OCI-LY7 (cell line): ENCODE measurements around the gene ADGRD1. TPM values are rescaled to one million over a fixed set of nuclear protein-coding genes. Genes with fewer than 3 reads are reported as not detected.

Source experiments
- BruUV-seq: library from RNA; stranded (reverse); fragments of 400-500 nt; replicated peaks from 2 replicates; lab custom pipeline; 2021; lab: Mats Ljungman, UMichigan
- CTCF ChIA-PET: fragments of 300-600 bp; sonication (Branson Sonifier 250); formaldehyde crosslinking; loops from one replicate; lab custom pipeline; 2022; ENCODE audit warnings: antibody characterized with exemption; ENCODE audit not compliant: unreplicated experiment; lab: Charles Lee
- POLR2A ChIA-PET: fragments of 300-600 bp; sonication (Branson Sonifier 250); formaldehyde crosslinking; loops from one replicate; lab custom pipeline; 2022; ENCODE audit warnings: antibody characterized with exemption; lab: Charles Lee
- DNase-seq: peaks from one replicate; pipeline ENCODE4 v3.0.0-alpha.2; 2015; ENCODE audit warnings: low spot score
- H2AFZ ChIP-seq: fragments of 200-600 bp; sonication (generic), shearing (Covaris generic); 2 replicates; pipeline ENCODE4 v1.6.1; 2014; ENCODE audit warnings: mild to moderate bottlenecking, antibody characterized with exemption, low read length, moderate library complexity
- H3K27ac ChIP-seq: fragments of 200-600 bp; sonication (generic); 2 replicates; pipeline ENCODE4 v1.5.1; 2014; ENCODE audit warnings: mixed run types, low read depth, mild to moderate bottlenecking, moderate library complexity, low read length, inconsistent platforms; ENCODE audit not compliant: poor library complexity, severe bottlenecking
- H3K36me3 ChIP-seq: fragments of 200-600 bp; sonication (generic); 2 replicates; pipeline ENCODE4 v1.6.1; 2014; ENCODE audit warnings: mild to moderate bottlenecking, antibody characterized with exemption, low read length, moderate library complexity, mixed read lengths; ENCODE audit not compliant: insufficient read depth
- H3K4me1 ChIP-seq: fragments of 200-600 bp; sonication (generic); 2 replicates; pipeline ENCODE4 v1.5.1; 2014; ENCODE audit warnings: mild to moderate bottlenecking, low read length; ENCODE audit not compliant: insufficient read depth, poor library complexity, severe bottlenecking
- H3K4me2 ChIP-seq: fragments of 200-600 bp; sonication (generic); 2 replicates; pipeline ENCODE4 v1.6.1; 2014; ENCODE audit warnings: mild to moderate bottlenecking, low read length
- H3K4me3 ChIP-seq: fragments of 200-600 bp; sonication (generic); 2 replicates; pipeline ENCODE4 v1.5.1; 2014; ENCODE audit warnings: mild to moderate bottlenecking, low read depth, low read length; ENCODE audit not compliant: poor library complexity, severe bottlenecking
- H3K79me2 ChIP-seq: fragments of 200-600 bp; sonication (generic); 2 replicates; pipeline ENCODE4 v1.6.1; 2016; ENCODE audit warnings: low read depth, mild to moderate bottlenecking, low read length, moderate library complexity, mixed read lengths; ENCODE audit not compliant: insufficient read depth
- H3K9me2 ChIP-seq: fragments of 200-600 bp; sonication (generic); 2 replicates; pipeline ENCODE4 v1.6.1; 2016; ENCODE audit warnings: mild to moderate bottlenecking, low read length, mixed read lengths; ENCODE audit not compliant: insufficient read depth
- H3K9me3 ChIP-seq: fragments of 200-600 bp; sonication (generic); 2 replicates; pipeline ENCODE4 v1.6.1; 2014; ENCODE audit warnings: mild to moderate bottlenecking, mixed run types, low read length, mixed read lengths
- H4K20me1 ChIP-seq: fragments of 200-600 bp; sonication (generic); 2 replicates; pipeline ENCODE4 v1.6.1; 2014; ENCODE audit warnings: mild to moderate bottlenecking, antibody characterized with exemption, low read length, moderate library complexity, mixed read lengths; ENCODE audit not compliant: insufficient read depth
- EZH2phosphoT487 ChIP-seq: fragments of 200-600 bp; sonication (generic); IDR thresholded peaks from 2 replicates; pipeline ENCODE4 v1.6.1; 2018; ENCODE audit warnings: low read depth, borderline replicate concordance, mild to moderate bottlenecking, mixed run types, antibody characterized with exemption, low read length, moderate library complexity, mixed read lengths
- intact Hi-C: fragments of 100-400 bp; cut with micrococcal nuclease; formaldehyde crosslinking; loops from one replicate; pipeline ENCODE4 v1.10.0; 2022; ENCODE audit not compliant: unreplicated experiment
- total RNA-seq, 2 experiments: library from RNA; depleted of rRNA in 1 of 2; stranded (reverse); fragments of >200 nt in 1 of 2; shearing (Covaris generic) in 1 of 2; gene quantifications; 2 replicates each; pipeline ENCODE4 v1.2.3, GENCODE V29; 2014 to 2022
- TF ChIP-seq, protein P1 (sequence below): fragments of 200-600 bp; sonication (generic); conservative IDR thresholded peaks from 2 replicates; pipeline ENCODE4 v1.5.1; 2014; ENCODE audit warnings: mild to moderate bottlenecking, antibody characterized with exemption, low read length, moderate library complexity, mixed read lengths

ADGRD1 gene
- total RNA-seq, 2 experiments from 2014 or later, result 1.0 to 1.7 TPM

DNA sequence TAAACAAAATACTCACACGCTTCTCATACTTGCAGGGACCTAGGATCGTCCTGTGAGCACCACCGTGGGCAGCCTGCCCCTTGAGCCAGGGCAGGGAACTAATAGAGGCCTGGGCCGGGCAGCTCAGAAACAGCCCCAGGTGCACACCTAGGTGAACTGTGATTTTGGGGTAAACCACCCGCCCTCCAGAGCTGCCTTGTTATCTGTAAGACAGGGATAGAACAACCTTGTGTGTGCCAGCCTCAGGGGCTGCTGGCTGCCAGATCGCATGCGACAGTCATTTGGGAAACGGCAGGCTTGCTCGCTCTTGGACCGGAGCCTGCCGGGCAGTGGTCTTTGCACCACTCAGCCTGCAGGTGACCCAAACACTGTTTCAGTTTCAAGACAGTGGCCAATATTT lies 86.8 kb downstream of the ADGRD1 start:
- intact Hi-C loops, result no loop called here
- TF ChIP-seq, protein P1, sequence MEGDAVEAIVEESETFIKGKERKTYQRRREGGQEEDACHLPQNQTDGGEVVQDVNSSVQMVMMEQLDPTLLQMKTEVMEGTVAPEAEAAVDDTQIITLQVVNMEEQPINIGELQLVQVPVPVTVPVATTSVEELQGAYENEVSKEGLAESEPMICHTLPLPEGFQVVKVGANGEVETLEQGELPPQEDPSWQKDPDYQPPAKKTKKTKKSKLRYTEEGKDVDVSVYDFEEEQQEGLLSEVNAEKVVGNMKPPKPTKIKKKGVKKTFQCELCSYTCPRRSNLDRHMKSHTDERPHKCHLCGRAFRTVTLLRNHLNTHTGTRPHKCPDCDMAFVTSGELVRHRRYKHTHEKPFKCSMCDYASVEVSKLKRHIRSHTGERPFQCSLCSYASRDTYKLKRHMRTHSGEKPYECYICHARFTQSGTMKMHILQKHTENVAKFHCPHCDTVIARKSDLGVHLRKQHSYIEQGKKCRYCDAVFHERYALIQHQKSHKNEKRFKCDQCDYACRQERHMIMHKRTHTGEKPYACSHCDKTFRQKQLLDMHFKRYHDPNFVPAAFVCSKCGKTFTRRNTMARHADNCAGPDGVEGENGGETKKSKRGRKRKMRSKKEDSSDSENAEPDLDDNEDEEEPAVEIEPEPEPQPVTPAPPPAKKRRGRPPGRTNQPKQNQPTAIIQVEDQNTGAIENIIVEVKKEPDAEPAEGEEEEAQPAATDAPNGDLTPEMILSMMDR, result no peak
- no peak for TF ChIP-seq EZH2phosphoT487
- BruUV-seq, result no TSS peak
- Histone ChIP-seq H4K20me1 (no peaks in the 10 kb centered on the region), H3K79me2 (no peaks in the 10 kb centered on the region), H3K4me1 (peaks cover 16% of the 10 kb centered on the region), H2AFZ (no peak overlapping the region), H3K36me3 (no peaks in the 10 kb centered on the region), H3K4me3 (no peak overlapping the region), H3K9me2 (no peaks in the 10 kb centered on the region), H3K9me3 (no peaks in the 10 kb centered on the region), H3K4me2 (no peak overlapping the region), H3K27ac (no peak overlapping the region)
- no peak for DNase-seq
- CTCF ChIA-PET, result no interaction called here
- POLR2A ChIA-PET, result no interaction called here

DNA sequence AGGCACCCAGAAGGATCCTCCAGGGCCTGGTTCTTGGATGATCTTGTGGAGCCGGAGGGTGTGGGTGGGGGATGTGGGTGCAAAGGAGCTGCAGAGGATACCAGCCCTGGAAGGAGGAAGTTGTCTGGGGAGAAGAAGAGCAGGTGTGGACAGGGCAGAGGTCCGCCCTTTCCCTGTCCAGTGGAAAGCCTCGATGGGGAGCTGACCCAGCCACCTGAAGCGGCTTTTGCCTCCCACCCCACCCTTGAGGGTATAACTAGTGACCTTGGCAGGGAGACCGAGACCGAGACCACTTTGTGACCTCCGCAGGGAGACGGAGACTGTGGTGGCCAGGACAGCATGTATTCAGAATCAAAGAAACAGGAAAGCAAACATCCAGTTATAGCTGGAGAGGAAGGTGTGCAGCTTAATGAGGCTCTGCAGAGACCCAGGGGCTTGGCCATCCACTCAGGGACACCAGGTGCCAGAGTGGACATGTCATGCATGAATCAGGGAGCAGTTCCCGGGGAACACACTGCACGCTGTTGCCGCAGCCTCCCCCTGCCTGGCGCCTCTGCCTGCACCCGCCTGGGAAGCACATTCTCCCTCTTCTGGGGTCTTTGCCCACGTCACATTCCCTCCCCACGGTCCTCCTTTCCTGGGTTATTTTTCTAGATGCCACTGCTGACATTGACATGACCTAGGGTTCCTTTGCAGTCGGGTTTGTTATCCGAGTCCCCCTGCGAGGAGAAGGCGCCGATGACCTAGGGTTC lies 87.7 kb downstream of the ADGRD1 start:
- TF ChIP-seq EZH2phosphoT487, result no peak
- TF ChIP-seq, protein P1, result no peak
- Histone ChIP-seq H3K4me3 (no peak overlapping the region), H3K36me3 (no peaks in the 10 kb centered on the region), H2AFZ (no peak overlapping the region), H3K4me2 (no peak overlapping the region), H3K9me2 (no peaks in the 10 kb centered on the region), H3K9me3 (no peaks in the 10 kb centered on the region), H3K27ac (no peak overlapping the region), H3K79me2 (no peaks in the 10 kb centered on the region), H3K4me1 (peaks cover 7% of the 10 kb centered on the region), H4K20me1 (no peaks in the 10 kb centered on the region)
- ChIA-PET CTCF (no interaction called here), POLR2A (no interaction called here)
- BruUV-seq, result no TSS peak
- intact Hi-C loops, result no loop called here
- DNase-seq, result no peak
